ENCODE data around the gene ARFGAP2. TPM values are rescaled to one million over a fixed set of nuclear protein-coding genes. Genes with fewer than 3 reads are reported as not detected.

ARFGAP2 gene
- total and polyA plus RNA-seq, 9 of the 15 experiments (the other 6 are each of a cell fraction or from before 2014, with no cell fraction given): 29.1 to 140 (median 90.1) TPM

DNA sequence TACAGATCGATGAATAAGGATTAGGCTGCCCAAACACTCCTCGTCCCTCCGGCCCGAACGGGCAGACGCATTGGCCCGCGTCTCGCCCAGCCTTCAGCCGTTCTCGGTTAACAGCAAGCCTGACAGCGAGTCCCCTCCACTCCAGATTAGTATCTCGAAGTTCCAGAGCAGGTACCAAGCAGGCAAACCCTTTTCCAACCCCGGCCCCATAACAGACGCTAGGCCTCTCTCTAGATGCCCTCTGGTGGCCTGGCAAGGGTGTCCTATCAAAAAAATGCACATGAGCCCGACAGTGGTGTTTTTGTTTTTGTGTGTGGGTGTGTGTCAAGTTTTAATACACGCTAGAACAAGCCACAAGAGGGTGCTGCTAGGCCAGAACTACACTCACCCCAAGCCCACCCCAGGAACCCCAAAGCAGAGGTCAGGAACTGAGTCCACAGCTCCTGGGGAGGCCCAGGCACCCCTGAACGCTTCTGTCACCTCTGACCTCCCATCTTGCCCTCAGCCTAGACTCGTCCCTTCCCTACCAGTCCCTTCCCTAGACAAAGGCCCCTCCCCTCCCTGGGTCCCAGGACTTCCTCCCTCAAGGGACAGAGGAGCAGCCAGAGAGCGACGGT lies 658 bp upstream of the ARFGAP2 start (continued):
- TF ChIP-seq, protein P1, sequence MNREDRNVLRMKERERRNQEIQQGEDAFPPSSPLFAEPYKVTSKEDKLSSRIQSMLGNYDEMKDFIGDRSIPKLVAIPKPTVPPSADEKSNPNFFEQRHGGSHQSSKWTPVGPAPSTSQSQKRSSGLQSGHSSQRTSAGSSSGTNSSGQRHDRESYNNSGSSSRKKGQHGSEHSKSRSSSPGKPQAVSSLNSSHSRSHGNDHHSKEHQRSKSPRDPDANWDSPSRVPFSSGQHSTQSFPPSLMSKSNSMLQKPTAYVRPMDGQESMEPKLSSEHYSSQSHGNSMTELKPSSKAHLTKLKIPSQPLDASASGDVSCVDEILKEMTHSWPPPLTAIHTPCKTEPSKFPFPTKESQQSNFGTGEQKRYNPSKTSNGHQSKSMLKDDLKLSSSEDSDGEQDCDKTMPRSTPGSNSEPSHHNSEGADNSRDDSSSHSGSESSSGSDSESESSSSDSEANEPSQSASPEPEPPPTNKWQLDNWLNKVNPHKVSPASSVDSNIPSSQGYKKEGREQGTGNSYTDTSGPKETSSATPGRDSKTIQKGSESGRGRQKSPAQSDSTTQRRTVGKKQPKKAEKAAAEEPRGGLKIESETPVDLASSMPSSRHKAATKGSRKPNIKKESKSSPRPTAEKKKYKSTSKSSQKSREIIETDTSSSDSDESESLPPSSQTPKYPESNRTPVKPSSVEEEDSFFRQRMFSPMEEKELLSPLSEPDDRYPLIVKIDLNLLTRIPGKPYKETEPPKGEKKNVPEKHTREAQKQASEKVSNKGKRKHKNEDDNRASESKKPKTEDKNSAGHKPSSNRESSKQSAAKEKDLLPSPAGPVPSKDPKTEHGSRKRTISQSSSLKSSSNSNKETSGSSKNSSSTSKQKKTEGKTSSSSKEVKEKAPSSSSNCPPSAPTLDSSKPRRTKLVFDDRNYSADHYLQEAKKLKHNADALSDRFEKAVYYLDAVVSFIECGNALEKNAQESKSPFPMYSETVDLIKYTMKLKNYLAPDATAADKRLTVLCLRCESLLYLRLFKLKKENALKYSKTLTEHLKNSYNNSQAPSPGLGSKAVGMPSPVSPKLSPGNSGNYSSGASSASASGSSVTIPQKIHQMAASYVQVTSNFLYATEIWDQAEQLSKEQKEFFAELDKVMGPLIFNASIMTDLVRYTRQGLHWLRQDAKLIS (CRISPR knock-in tag; IDR thresholded peaks at IDR 0.05): 0 out of 2 replicates have a peak, but pooled peaks have one; percentile 56
- TF ChIP-seq, protein P2, sequence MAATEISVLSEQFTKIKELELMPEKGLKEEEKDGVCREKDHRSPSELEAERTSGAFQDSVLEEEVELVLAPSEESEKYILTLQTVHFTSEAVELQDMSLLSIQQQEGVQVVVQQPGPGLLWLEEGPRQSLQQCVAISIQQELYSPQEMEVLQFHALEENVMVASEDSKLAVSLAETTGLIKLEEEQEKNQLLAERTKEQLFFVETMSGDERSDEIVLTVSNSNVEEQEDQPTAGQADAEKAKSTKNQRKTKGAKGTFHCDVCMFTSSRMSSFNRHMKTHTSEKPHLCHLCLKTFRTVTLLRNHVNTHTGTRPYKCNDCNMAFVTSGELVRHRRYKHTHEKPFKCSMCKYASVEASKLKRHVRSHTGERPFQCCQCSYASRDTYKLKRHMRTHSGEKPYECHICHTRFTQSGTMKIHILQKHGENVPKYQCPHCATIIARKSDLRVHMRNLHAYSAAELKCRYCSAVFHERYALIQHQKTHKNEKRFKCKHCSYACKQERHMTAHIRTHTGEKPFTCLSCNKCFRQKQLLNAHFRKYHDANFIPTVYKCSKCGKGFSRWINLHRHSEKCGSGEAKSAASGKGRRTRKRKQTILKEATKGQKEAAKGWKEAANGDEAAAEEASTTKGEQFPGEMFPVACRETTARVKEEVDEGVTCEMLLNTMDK (IDR thresholded peaks at IDR 0.05; ENCODE audit: borderline replicate concordance, insufficient read depth, low read depth, low read length, poor library complexity, severe bottlenecking): peak; percentile 52
